Uterus (tissue), 2 donors: Measurements from ENCODE around the gene RSBN1L.

ENCODE experiments used
- CTCF ChIP-seq, 4 experiments: fragments of 200-600 bp in 2 of 4; fragments of 450-650 bp in 2 of 4; sonication (generic) in 2 of 4; IDR thresholded peaks; one replicate each; pipeline ENCODE4 v1.5.1; 2016 to 2019; ENCODE audit warnings: antibody characterized with exemption in 4 of 4, mild to moderate bottlenecking in 2 of 4, moderate library complexity in 1 of 4
- POLR2A ChIP-seq, 2 donors: fragments of 450-650 bp; IDR thresholded peaks; one replicate each; pipeline ENCODE4 v1.6.1; 2016; ENCODE audit warnings: antibody characterized with exemption in 2 of 2, mild to moderate bottlenecking in 1 of 2, moderate library complexity in 1 of 2

GRCh38 chr7:77727527-77727926, 31.3 kb downstream of the RSBN1L start:
- no peak for TF ChIP-seq CTCF (IDR thresholded peaks at IDR 0.05)
- no peak for TF ChIP-seq POLR2A (IDR thresholded peaks at IDR 0.05)
